Immature natural killer cell (primary cell): ENCODE data around the gene TSPYL6. TPM values are rescaled to one million over a fixed set of nuclear protein-coding genes. Genes with fewer than 3 reads are reported as not detected.
"Not testable (repeated sequence)": the region's sequence is repeated elsewhere in the genome, so short reads cannot be mapped to it uniquely, and the experiment has no call there.

Source experiments
- DNase-seq, 3 donors: peaks; one replicate each; pipeline ENCODE4 v3.0.0; 2022; ENCODE audit warnings: mixed read lengths in 1 of 3
- H3K27ac Mint-ChIP-seq, 6 donors: one replicate each; pipeline ENCODE4 v1.8.0; 2020; ENCODE audit warnings: mixed read lengths in 6 of 6, mild to moderate bottlenecking in 5 of 6, inconsistent platforms in 4 of 6, moderate library complexity in 3 of 6
- H3K27me3 Mint-ChIP-seq, 3 donors: one replicate each; pipeline ENCODE4 v1.8.0; 2020 to 2021; ENCODE audit warnings: low read depth in 3 of 3, mild to moderate bottlenecking in 3 of 3, mixed read lengths in 3 of 3, moderate library complexity in 3 of 3, inconsistent platforms in 1 of 3
- H3K36me3 Mint-ChIP-seq, 3 donors: one replicate each; pipeline ENCODE4 v1.8.0; 2020; ENCODE audit warnings: mixed read lengths in 3 of 3, inconsistent platforms in 2 of 3, mild to moderate bottlenecking in 2 of 3
- H3K4me1 Mint-ChIP-seq, 2 donors: one replicate each; pipeline ENCODE4 v1.8.0; 2020; ENCODE audit warnings: inconsistent platforms in 2 of 2, mild to moderate bottlenecking in 2 of 2, mixed read lengths in 2 of 2, moderate library complexity in 1 of 2
- H3K4me3 Mint-ChIP-seq, 5 donors: one replicate each; pipeline ENCODE4 v1.8.0; 2020; ENCODE audit warnings: mild to moderate bottlenecking in 5 of 5, mixed read lengths in 5 of 5, inconsistent platforms in 3 of 5, moderate library complexity in 3 of 5
- H3K9me3 Mint-ChIP-seq, 6 donors: one replicate each; pipeline ENCODE4 v1.8.0; 2020; ENCODE audit warnings: mild to moderate bottlenecking in 6 of 6, mixed read lengths in 6 of 6, inconsistent platforms in 4 of 6, moderate library complexity in 3 of 6
- polyA plus RNA-seq, 3 donors: library from polyadenylated mRNA; unstranded; fragments of 300-500 nt; fragmentation: Illumina TruSeq; gene quantifications; one replicate each; pipeline ENCODE4 v1.2.3, GENCODE V29; 2021

The TSPYL6 gene
- polyA plus RNA-seq, result not detected

GRCh38 chr2:54256091-54256694, at the start of gene TSPYL6:
TSPYL6 (minus strand) TSS chr2:54256229; CDS start chr2:54256151, 78 bp downstream.
- DNase-seq, result no peak
- Mint-ChIP-seq H3K4me1 (no peaks in the 10 kb centered on the region), H3K27ac (no peak within 1 kb of the TSS), H3K4me3 (no peak within 1 kb of the TSS), H3K36me3 (peaks cover 6 to 25% (median 23%) of the 10 kb centered on the region in 3 donors), H3K27me3 (peaks cover 0 to under 1% (median 0%) of the 10 kb centered on the region in 3 donors), H3K9me3 (peaks cover 0 to 4% (median 0%) of the 10 kb centered on the region in 6 donors)

GRCh38 chr2:54303631-54304030, 47.6 kb upstream of the TSPYL6 start:
- H3K4me3 Mint-ChIP-seq, result no peak overlapping the region
- no peak for DNase-seq
- H3K27ac Mint-ChIP-seq, result no peak overlapping the region
- peaks cover 0 to 5% (median 2%) of the 10 kb centered on the region in 3 donors for H3K27me3 Mint-ChIP-seq
- H3K9me3 Mint-ChIP-seq, result no peaks in the 10 kb centered on the region
- H3K36me3 Mint-ChIP-seq, result peaks cover 3 to 8% (median 4%) of the 10 kb centered on the region in 3 donors
- H3K4me1 Mint-ChIP-seq, result no peaks in the 10 kb centered on the region

GRCh38 chr2:54298514-54298913, 42.5 kb upstream of the TSPYL6 start:
- no peak for DNase-seq
- H3K27ac Mint-ChIP-seq, result no peak overlapping the region
- H3K4me3 Mint-ChIP-seq, result no peak overlapping the region
- H3K9me3 Mint-ChIP-seq, result no peaks in the 10 kb centered on the region
- H3K27me3 Mint-ChIP-seq, result peaks cover 0 to 2% (median 0%) of the 10 kb centered on the region in 3 donors
- H3K4me1 Mint-ChIP-seq, result no peaks in the 10 kb centered on the region
- no peaks in the 10 kb centered on the region for H3K36me3 Mint-ChIP-seq

- DNase-seq, result no peak
- H3K36me3 Mint-ChIP-seq, result no peaks in the 10 kb centered on the region
- no peaks in the 10 kb centered on the region for H3K4me1 Mint-ChIP-seq
- H3K4me3 Mint-ChIP-seq, result no peak overlapping the region
- H3K27me3 Mint-ChIP-seq, result no peaks in the 10 kb centered on the region
- H3K9me3 Mint-ChIP-seq, result no peaks in the 10 kb centered on the region
- no peak overlapping the region for H3K27ac Mint-ChIP-seq
Measured at GRCh38 chr2:54295911-54296310, 39.9 kb upstream of the TSPYL6 start.

GRCh38 chr2:54294665-54295064, 38.6 kb upstream of the TSPYL6 start:
- H3K36me3 Mint-ChIP-seq, H3K4me3 Mint-ChIP-seq, DNase-seq, H3K27me3 Mint-ChIP-seq, H3K27ac Mint-ChIP-seq, H3K9me3 Mint-ChIP-seq, H3K4me1 Mint-ChIP-seq: not testable (repeated sequence)

GRCh38 chr2:54290356-54291025, 34.5 kb upstream of the TSPYL6 start:
- no peak for DNase-seq
- no peaks in the 10 kb centered on the region for H3K9me3 Mint-ChIP-seq
- H3K36me3 Mint-ChIP-seq, result peaks cover 0 to 4% (median 3%) of the 10 kb centered on the region in 3 donors
- H3K4me1 Mint-ChIP-seq, result no peaks in the 10 kb centered on the region
- no peak overlapping the region for H3K27ac Mint-ChIP-seq
- H3K27me3 Mint-ChIP-seq, result no peaks in the 10 kb centered on the region
- H3K4me3 Mint-ChIP-seq, result no peak overlapping the region

GRCh38 chr2:54289917-54290316, 33.9 kb upstream of the TSPYL6 start:
- no peak overlapping the region for H3K4me3 Mint-ChIP-seq
- no peak for DNase-seq
- H3K4me1 Mint-ChIP-seq, result no peaks in the 10 kb centered on the region
- no peaks in the 10 kb centered on the region for H3K27me3 Mint-ChIP-seq
- no peaks in the 10 kb centered on the region for H3K9me3 Mint-ChIP-seq
- no peak overlapping the region for H3K27ac Mint-ChIP-seq
- H3K36me3 Mint-ChIP-seq, result peaks cover 4 to 8% (median 7%) of the 10 kb centered on the region in 3 donors

GRCh38 chr2:54287532-54287931, 31.5 kb upstream of the TSPYL6 start:
- Mint-ChIP-seq H3K4me1 (no peaks in the 10 kb centered on the region), H3K4me3 (no peak overlapping the region), H3K27me3 (no peaks in the 10 kb centered on the region), H3K36me3 (peaks cover 10 to 13% (median 12%) of the 10 kb centered on the region in 3 donors), H3K27ac (no peak overlapping the region), H3K9me3 (no peaks in the 10 kb centered on the region)
- DNase-seq, result no peak

- no peaks in the 10 kb centered on the region for H3K4me1 Mint-ChIP-seq
- no peaks in the 10 kb centered on the region for H3K9me3 Mint-ChIP-seq
- DNase-seq, result no peak
- no peak overlapping the region for H3K27ac Mint-ChIP-seq
- H3K36me3 Mint-ChIP-seq, result peaks cover 10 to 13% (median 12%) of the 10 kb centered on the region in 3 donors
- H3K4me3 Mint-ChIP-seq, result no peak overlapping the region
- no peaks in the 10 kb centered on the region for H3K27me3 Mint-ChIP-seq
Measured at GRCh38 chr2:54285451-54285850, 29.4 kb upstream of the TSPYL6 start.

GRCh38 chr2:54284826-54285225, 28.8 kb upstream of the TSPYL6 start:
- Mint-ChIP-seq H3K4me3 (no peak overlapping the region), H3K4me1 (no peaks in the 10 kb centered on the region), H3K27me3 (no peaks in the 10 kb centered on the region), H3K36me3 (peaks cover 10 to 13% (median 12%) of the 10 kb centered on the region in 3 donors), H3K27ac (no peak overlapping the region), H3K9me3 (no peaks in the 10 kb centered on the region)
- no peak for DNase-seq

GRCh38 chr2:54279385-54279784, 23.4 kb upstream of the TSPYL6 start:
- DNase-seq, result no peak
- no peak overlapping the region for H3K27ac Mint-ChIP-seq
- no peaks in the 10 kb centered on the region for H3K9me3 Mint-ChIP-seq
- H3K4me1 Mint-ChIP-seq, result no peaks in the 10 kb centered on the region
- no peak overlapping the region for H3K4me3 Mint-ChIP-seq
- H3K36me3 Mint-ChIP-seq, result peaks cover 2 to 3% (median 3%) of the 10 kb centered on the region in 3 donors
- H3K27me3 Mint-ChIP-seq, result no peaks in the 10 kb centered on the region

GRCh38 chr2:54275541-54275940, 19.5 kb upstream of the TSPYL6 start:
- DNase-seq, result no peak
- Mint-ChIP-seq H3K36me3 (peaks cover 0 to 6% (median 3%) of the 10 kb centered on the region in 3 donors), H3K9me3 (no peaks in the 10 kb centered on the region), H3K4me1 (no peaks in the 10 kb centered on the region), H3K27me3 (peaks cover 0 to 2% (median 0%) of the 10 kb centered on the region in 3 donors), H3K27ac (no peak overlapping the region), H3K4me3 (no peak overlapping the region)

GRCh38 chr2:54274781-54275242, 18.8 kb upstream of the TSPYL6 start:
- Mint-ChIP-seq H3K36me3 (peaks cover 0 to 6% (median 3%) of the 10 kb centered on the region in 3 donors), H3K27ac (no peak overlapping the region), H3K27me3 (peaks cover 0 to 2% (median 0%) of the 10 kb centered on the region in 3 donors), H3K4me3 (no peak overlapping the region), H3K9me3 (peaks cover 0 to 1% (median 0%) of the 10 kb centered on the region in 6 donors), H3K4me1 (no peaks in the 10 kb centered on the region)
- DNase-seq, result no peak

- Mint-ChIP-seq H3K36me3 (peaks cover 0 to 8% (median 3%) of the 10 kb centered on the region in 3 donors), H3K4me1 (no peaks in the 10 kb centered on the region), H3K27ac (peak overlapping the region in 2 of 6 donors; percentile 17 to 19), H3K9me3 (peaks cover 0 to 1% (median 0%) of the 10 kb centered on the region in 6 donors), H3K4me3 (peak overlapping the region in 1 of 5 donors; percentile 14), H3K27me3 (peaks cover 0 to 2% (median 0%) of the 10 kb centered on the region in 3 donors)
- no peak for DNase-seq
Measured at GRCh38 chr2:54271843-54272627, 16.0 kb upstream of the TSPYL6 start.
